ENCODE data around the gene BRD7.

The BRD7 gene

DNA sequence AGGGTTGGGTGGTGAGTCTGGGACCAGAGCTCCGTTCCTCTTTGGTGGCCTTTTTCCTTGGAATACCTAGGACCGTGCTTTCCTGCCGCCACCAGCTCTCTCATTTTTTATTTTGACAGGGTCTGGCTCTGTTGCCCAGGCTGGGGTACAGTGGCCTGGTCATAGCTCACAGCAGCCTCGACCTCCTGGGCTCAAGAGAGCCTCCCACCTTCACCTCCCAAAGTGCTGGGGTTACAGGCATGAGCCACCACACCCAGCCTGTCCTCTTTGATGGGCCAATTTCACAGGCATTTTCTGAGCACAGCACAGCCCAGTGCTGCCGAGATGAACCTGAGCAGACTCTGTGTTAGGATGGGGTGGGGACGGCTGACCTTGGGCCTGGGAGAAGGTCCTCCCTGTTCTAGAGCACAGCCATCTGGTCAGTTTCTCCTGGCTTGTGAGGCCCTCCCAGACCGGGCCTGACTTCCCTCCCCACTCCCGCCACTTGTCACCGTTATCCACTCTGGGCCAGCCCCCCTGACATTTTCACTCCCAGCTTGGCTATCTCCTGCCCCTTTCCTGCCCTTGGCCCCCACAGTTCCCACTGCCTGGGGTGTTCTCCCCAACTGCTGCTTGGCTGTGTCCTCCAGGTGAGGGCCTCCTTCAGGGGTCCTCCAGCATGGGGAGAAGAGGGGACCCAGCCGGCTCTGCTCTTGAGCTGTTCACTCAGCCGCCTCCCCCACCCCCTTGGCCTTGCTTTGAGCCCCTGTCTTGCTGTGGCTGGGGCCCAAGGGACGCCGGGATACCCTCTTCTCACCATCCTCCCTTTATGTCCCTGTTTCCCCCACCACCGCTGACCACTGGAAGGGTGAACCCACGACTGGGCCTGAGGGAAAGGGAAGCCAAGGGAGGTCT is 97.4 kb downstream of the BRD7 start:
- no peak for DNase-seq

- no peak for DNase-seq
These were observed 98.2 kb downstream of the BRD7 start for GRCh38 chr16:50270510-50271147.

- no peak for DNase-seq
These were observed 98.8 kb downstream of the BRD7 start for GRCh38 chr16:50269769-50270509.

GRCh38 chr16:50269061-50269705 is 99.6 kb downstream of the BRD7 start:
- DNase-seq: no peak

- DNase-seq: no peak
These were observed 100.4 kb downstream of the BRD7 start for GRCh38 chr16:50268352-50268751.

DNA sequence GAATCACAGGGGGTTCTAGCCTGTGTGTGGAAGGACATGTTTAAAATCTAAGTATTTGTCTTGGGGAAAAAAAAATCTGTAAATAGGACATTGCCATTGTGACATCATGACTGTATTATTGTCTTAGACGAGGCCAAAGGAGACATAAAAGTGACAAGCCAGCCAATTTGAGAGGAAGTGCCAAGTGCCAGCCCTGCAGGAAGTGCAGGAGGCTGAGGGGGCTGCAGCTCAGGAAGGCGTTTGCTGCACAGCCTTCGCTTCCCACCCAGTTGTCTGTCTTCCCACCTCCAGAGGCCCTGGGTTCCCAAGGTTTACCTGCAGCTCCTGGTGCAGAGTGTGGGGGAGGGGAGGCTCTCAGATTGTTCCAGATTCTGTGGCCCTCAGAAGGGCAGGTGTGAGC is 101.1 kb downstream of the BRD7 start:
- DNase-seq: no peak

DNA sequence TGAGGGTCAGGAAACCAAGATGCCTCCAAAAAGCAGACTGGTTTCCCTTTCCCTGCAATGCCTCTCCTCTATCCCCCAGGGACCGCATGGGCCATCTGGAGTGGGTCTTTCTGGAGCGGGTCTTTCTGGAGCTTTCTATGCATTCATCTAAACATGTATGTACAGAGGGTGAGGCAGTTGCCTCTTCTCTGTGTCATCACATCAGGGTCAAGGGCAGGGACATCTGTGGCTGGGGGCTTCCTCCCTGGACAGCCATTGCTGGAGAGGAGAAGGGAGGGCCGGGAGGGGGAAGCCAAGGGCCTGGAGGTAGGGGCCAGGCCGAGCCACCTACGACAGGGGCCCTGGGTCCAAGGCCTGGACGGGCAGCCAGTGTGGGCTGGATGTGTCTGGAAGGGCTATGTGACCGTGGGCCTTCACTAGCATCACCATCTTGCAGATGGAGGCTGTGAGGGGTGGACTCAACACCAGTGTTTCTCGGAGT is 101.6 kb downstream of the BRD7 start:
- no peak for DNase-seq

DNA sequence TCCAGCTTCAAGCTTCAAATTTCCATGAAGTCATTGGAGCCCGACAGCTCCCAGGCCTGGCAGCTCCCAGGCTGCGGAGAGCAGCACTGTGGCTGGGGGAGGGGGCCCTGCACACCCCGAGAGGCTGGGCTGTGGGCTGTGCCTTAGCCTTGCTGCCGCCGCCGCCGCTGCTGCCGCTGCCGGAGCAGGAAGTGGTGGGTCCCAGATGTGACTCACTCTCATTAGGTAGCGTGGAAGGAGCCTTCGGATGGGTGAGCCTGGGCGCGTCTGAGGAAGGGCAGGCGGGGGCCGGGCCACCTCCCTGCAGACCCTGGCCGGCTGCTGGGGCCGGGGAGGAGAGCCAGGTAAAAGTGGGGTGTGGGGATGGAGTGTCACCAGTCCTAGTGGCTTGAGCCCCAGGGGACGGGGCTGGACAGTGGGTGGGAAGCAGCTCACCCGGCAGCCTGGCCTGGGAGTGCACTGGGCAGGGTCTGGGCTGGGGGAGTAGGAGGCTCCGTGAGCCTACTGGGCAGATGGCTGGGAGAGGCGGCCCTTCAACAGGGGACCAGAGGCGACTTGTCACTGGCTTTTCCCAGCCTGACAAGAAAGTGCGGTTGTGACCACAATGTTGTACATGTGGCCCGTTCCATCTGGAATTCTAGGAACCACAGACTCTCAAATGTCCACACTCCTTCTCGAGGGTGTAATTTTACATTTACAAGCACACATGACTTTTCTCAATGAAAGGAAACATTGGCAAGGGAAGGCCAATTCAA is 102.3 kb downstream of the BRD7 start, which contains the start of gene ADCY7:
Gene ADCY7 (plus strand): TSS at position 215 of the 755 bp plus-strand sequence. CDS start 21,629 bp downstream, outside the sequence.
- peak; percentile 75 for DNase-seq
